Limb (tissue), 2 donors: Measurements from ENCODE around the gene COL4A2.
"Not testable (repeated sequence)": the region's sequence is repeated elsewhere in the genome, so short reads cannot be mapped to it uniquely, and the experiment has no call there.

ENCODE experiments used
- DNase-seq, 2 donors: peaks; one replicate each; pipeline ENCODE4 v3.0.0-alpha.2; 2016; ENCODE audit errors: extremely low spot score in 2 of 2

The COL4A2 gene

DNA sequence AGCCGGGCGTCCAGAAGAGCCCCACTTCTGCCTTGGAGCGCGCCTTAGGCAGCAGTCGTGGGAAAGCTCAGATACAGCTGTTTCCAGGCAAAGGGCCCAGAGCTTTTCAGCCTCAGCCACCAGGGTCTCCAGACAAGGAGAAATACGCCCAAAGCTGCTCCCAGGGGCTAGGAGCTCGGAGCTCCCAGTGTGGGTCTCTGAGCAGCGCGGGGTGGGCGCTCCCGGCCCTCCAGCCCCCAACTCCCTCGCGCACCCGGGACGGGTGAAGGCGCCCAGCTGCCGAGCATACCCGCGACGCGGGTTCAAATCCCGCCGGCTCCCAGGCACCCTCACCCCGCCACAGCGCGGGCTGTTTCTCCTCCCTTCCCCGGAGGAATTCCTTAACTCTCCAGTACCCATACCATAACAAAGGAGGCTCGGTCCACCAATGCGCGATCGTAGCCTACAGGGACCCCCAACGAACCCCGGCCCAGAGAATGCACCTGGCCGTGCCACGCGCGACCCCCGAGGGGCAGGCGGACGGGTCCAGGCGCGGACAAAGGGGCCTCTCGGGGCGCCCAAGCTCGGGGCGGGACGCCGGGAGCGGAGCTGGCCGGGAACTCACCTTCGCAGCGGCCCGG, 634 bp upstream of the COL4A2 start:
- DNase-seq, result peak in 1 of 2 donors; percentile 69

GRCh38 chr13:110307767-110308655, 927 bp downstream of the COL4A2 start:
- DNase-seq, result peak in 1 of 2 donors; percentile 70

DNA sequence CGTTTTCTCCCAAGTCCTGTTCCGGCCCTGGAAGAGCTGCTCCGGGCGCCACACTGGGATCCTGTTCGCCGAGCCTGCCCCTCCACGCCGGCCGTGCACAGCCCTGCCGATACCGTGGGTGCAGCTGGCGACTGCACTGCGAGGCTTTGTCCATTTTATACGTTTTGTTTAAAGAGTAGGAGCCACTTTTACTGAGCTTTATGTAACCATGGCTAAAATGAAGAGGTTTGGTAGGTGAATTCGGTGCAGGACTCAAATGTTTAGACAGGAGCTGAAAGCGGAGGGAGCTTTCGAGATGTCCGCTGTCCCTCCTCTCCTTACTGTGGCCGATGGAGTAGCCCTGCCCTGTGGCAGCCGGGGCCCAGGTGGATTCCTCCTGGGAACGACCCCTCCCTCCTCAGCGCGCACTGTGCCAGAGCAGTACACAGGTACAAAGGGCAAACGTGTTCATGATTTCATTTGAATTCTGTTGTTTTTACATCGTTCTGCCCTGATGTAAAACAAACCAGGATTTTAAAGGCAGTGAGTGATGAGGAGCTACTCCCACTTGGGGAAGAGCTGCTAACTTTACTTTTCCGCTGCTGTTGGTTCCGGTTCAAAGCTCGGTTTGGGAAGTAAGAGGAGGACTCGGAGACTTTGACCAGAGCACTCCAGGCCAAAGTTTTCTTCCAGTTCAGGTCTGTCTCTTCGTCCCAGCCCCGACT, 1.7 kb downstream of the COL4A2 start:
- DNase-seq, result no peak

- no peak for DNase-seq
These were observed 2.8 kb downstream of the COL4A2 start for GRCh38 chr13:110309661-110310524.

DNA sequence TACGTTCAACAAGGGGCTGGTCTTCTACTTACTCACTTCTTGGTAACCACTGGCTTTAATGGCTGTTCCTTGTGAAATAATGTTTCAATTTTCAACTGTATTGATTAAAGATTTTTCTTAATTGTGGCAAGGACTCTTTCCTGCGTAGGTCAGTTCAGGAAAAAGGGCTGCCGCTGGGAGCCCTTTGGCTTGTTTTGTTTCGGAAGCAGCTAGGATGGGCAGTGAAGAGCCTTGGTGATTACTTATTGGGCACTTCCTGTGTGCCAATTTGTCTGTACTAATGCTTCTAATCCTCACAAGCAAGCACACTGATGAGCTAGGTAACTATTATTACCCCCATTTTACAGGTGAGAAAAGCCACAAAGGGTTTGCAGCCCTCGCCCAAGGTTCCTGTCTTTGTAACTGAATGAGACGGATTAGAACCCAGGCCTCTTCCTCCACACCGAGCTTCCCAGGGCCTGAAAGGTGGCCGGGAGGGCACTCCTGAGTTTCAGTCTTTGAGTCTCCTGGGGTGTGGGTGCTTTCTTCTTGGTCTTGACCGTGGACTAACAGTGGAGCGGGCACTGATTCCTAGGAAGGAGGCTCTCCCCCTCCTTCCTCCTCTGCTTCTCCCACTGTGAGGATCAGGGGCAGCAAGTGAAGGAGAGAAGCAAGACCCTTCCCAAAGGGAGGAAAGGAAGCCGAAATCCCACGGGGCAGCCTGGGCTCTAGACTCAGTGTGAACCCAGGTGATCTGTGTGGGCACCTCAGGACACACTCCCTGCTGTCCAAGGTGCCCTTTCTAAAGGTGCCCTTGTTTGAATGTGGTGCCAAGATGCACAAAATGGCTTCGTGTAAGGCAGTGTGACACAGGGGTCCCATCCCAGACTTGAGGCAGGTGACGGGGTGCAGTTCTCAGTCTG, 3.7 kb downstream of the COL4A2 start:
- DNase-seq, result no peak

DNA sequence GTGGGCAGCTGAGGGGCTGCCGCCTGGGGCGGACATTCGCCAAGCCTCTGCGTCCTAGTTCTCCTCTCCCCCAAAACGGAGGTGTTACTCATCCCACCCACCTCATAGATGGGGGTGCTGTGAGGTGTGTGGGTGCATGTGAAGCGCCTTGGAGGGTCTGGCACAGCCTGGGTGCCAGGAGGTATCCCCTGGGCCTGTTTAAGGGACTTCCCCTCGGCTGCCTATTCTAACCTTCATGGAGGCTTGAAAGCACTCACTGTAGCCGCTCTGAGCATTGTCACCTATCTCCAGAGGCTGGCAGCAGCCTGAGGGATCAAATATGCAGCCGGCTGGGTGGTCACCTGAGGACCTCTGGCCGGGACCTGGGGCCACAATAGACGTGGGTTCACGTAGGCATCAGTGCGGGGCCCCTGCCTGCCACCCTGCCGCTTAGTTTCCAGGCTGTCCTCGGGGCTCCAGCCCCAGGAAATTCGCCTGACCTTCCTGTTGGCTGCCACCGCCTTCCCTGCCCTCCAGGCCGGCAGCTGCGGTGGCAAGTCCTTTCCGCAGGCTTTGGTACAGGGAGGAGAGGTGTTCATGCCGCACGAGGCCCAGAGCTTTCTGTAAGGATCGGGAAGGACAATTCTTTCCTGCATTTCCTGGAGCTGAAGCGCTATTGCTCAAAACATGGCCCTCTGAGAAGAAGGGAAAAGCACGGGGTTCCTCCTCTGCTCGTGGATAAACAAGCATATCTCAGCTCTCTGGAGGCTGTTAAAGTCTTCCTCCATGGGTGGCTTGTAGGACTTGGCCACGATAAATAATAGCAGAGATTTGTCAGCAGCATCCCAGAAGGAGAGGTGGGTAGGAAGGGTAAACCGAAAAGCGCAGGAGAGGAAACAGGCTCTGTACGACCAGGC, 4.6 kb downstream of the COL4A2 start:
- DNase-seq, result peak in 1 of 2 donors; percentile 22

DNA sequence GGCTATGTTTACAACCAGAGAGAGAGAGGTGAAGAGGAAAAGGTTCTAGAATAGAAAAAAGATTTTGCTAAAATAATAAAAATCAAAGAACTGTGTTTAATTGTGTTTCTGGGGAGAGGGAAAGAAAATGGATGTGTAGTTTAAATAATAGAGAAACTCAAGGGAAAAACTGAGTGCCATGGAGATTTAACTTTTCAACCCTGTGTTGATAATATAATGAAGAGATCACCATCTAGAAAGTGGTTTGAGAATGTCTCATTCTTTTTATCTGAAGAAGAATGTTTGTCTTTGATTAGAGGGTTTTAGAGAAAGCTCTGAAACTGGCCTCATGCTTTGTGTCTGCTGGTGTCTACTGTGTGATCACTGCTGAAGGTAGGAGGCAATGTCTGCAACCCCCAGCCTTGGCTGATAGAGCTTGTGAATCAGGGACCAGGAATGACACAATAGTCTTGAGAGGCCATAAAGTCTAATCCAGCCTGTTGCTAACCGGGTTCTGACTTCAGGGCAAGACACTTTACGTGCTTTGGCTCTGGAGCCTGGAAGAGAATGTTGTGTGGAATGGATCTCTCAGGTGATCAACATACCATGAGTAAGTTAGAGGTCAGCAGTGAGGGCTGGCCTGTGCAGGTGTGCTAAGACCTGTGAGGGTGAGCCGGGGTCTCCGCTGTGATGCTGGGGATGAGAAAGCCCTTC, 5.4 kb downstream of the COL4A2 start:
- DNase-seq, result peak in 1 of 2 donors; percentile 21

- not testable (repeated sequence) for DNase-seq
These were observed 6.2 kb downstream of the COL4A2 start for GRCh38 chr13:110313261-110313660.

GRCh38 chr13:110313733-110314132, 6.6 kb downstream of the COL4A2 start:
- DNase-seq, result not testable (repeated sequence)

- no peak for DNase-seq
These were observed 7.6 kb downstream of the COL4A2 start for GRCh38 chr13:110314516-110315245.

DNA sequence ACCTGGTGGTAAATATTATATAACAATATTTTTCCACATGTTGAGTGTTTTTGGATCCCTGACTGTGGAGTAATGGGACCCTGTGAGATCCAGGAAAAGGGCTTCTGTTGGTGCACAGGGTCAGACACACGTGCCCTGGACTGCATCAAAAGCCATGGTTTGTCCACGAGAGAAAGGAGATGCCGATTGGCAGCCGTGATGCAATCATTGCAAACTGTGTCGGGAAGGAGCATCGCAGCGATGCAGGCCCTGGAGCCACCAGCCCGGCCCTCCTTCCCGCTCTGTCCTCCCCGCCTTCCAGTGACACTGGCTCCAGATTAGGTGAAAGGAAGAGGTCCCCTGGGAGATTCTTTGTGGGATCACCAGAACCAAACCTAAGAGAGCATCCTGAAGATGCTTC, 9.1 kb downstream of the COL4A2 start:
- DNase-seq, result no peak

DNA sequence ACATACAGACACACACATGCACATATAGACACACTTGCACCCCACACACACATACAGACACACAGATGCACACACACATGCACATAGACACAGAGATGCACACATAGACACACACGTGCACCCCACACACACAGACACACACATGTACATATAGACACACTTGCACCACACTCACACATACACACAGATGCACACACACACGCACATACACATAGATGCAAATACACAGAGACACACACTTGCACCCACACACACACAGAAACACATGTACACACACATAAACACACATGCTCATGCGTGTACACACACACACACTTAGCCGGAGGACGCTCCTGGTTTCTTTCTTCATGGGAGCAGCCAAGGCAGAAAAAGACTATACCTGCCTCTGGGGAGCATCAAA, 10.0 kb downstream of the COL4A2 start:
- DNase-seq, result peak in 1 of 2 donors; percentile 15

- DNase-seq, result no peak
These were observed 10.6 kb downstream of the COL4A2 start for GRCh38 chr13:110317496-110318195.

- no peak for DNase-seq
These were observed 11.8 kb downstream of the COL4A2 start for GRCh38 chr13:110318920-110319319.

GRCh38 chr13:110319397-110319773, 12.3 kb downstream of the COL4A2 start:
- no peak for DNase-seq

DNA sequence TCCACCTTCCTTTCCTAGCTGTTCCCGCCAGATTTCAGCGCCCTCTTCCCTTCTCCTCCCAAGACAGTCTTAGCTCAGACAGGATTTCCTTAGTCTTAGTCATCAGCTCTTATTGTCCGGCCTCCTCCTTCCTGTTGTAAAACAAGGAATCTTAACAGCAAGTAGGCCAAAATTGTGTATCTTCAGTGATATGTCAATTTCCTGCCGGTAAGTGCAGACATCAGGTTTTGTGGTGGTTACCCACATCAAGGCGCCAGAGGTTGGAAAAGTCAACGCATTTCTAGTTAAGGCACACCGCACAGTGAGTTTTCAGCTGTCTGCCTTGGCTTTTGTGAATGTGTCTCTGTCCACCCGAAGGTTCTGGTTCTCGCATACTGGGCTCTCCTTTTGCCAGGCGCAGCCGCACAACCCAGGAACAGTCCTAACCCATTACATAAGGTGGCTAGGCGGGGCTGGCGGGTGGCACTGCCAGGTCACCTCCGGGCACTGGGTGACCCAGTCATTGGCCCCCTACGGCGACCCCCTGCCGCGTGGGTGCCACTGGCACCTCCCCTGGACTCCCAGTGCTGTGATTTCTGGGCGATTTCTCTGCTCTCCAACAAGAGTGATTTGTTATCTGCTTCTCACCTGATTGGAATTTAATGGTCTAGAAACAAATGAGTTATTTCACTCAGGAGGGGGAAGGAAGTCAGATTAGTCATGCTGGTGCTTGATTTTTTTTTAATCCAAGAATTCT, 12.9 kb downstream of the COL4A2 start:
- no peak for DNase-seq

DNA sequence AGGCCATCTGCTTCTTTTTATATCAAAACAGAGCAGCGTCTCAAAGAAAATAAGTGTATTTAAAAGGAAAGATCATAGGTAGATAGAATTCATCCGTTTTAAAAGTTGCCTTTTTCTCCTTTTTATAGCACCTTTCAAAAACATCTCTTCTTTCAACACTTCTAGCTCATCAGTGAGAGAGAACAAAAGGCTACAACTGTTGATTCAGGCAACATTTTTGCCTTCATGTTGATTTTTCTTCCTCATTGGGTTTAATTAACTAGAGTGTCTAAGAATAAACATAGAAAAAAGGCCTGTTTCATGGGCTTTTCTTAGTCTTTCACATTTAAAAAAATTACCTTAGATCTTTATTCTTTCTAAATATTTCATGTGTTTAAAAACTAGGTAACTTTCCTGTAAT, 13.6 kb downstream of the COL4A2 start:
- no peak for DNase-seq
